Pancreas (tissue), 10 donors: ENCODE measurements around the gene KCNMA1. TPM values are rescaled to one million over a fixed set of nuclear protein-coding genes. Genes with fewer than 3 reads are reported as not detected.

Experiments
- ATAC-seq, 4 donors: fragments of 200-7000 bp; cut with Tn5 transposase; one replicate each; pipeline versions ENCODE4 v1.8.0 to v1.9.1; 2020; ENCODE audit warnings: mild to moderate bottlenecking in 4 of 4, moderate library complexity in 4 of 4
- DNase-seq, 6 donors: peaks; one replicate each; pipeline ENCODE4 v3.0.0-alpha.2; 2020
- FAIRE-seq: peaks from 2 replicates; lab custom pipeline; 2012; peaks lifted over from hg19 to GRCh38; lab: Jason Lieb, UNC
- H3K27ac ChIP-seq, 4 donors: fragments of 200-600 bp; sonication (generic); 1 replicate in 3 of 4; 2 replicates in 1 of 4; pipeline versions ENCODE4 v1.5.0 to v1.8.0; 2020
- H3K27me3 ChIP-seq, 4 donors: fragments of 200-600 bp; one replicate each; pipeline ENCODE4 v1.8.0; 2021
- H3K36me3 ChIP-seq, 3 donors: fragments of 200-600 bp; sonication (generic) in 1 of 3; one replicate each; pipeline versions ENCODE4 v1.5.0 to v1.8.0; 2020 to 2021
- H3K4me1 ChIP-seq, 3 donors: fragments of 200-600 bp; one replicate each; pipeline ENCODE4 v1.8.0; 2021
- H3K4me3 ChIP-seq, 4 donors: fragments of 200-600 bp; sonication (generic) in 2 of 4; one replicate each; pipeline versions ENCODE4 v1.5.0 to v1.8.0; 2020 to 2021
- H3K9me3 ChIP-seq, 4 donors: fragments of 200-600 bp; one replicate each; pipeline ENCODE4 v1.8.0; 2021
- CTCF ChIP-seq, 4 donors: fragments of 200-600 bp; sonication (generic) in 3 of 4; IDR thresholded peaks; one replicate each; pipeline versions ENCODE4 v1.5.0 to v1.8.0; 2021; ENCODE audit warnings: antibody characterized with exemption in 4 of 4
- WGBS, 2 donors: extraction: QIAGEN DNeasy Blood & Tissue Kit; methylation state at CpG; one replicate each; pipeline ENCODE4 v1.1.7; 2013; 5-methylcytosine and 5-hydroxymethylcytosine counted together
- intact Hi-C, 3 donors: fragments of 100-400 bp; cut with DNase I; formaldehyde crosslinking; loops; one replicate each; pipeline versions ENCODE4 v1.11.1 to v1.14.2; 2022
- polyA plus RNA-seq, 2 donors: library from polyadenylated mRNA; stranded (reverse); fragments of 200-250 nt; gene quantifications; one replicate each; pipeline ENCODE4 v1.2.3, GENCODE V29; 2013
- total RNA-seq, 6 donors: library from RNA; stranded (reverse); fragmentation: NEBNext Ultra II Directional in 4 of 6; extraction: Animal tissue kit (Norgen Biotek cat#: 25700) in 4 of 6; gene quantifications; one replicate each; pipeline versions ENCODE4 v1.2.1 to v1.2.4, GENCODE V29; 2021 to 2023
- donor health status: healthy with polysubstance abuse.
- donor health status: DM: no; HTN: no; CAD: no; lungs with moderate emphysema.
- donor health status: DM: no; HTN: no; CAD: no.
- donor health status: control.
- donor health status: control.
- donor health status: Bipolar disorder and iron deficiency.
- donor health status: DM: yes; HTN: yes; CAD: no.
- donor health status: DM: no; HTN: no; CAD: no.
- donor health status: DM: no; HTN: no; CAD: no.
- donor health status: DM: yes; HTN: yes; CAD: no.

The KCNMA1 gene
- total and polyA plus RNA-seq, 8 donors, result 3.5 to 19.4 (median 9.3) TPM

GRCh38 chr10:77670817-77671443 is 33.3 kb upstream of the KCNMA1 start:
- Histone ChIP-seq H3K4me1 (no peaks in the 10 kb centered on the region), H3K9me3 (no peaks in the 10 kb centered on the region), H3K27me3 (no peaks in the 10 kb centered on the region), H3K4me3 (no peak overlapping the region), H3K36me3 (no peaks in the 10 kb centered on the region), H3K27ac (no peak overlapping the region)
- DNase-seq (no peak), ATAC-seq (no peak), FAIRE-seq (no peak)
- 70 to 71% methylated on average over 5 of the region's 5 CpGs for WGBS, 2 donors
- intact Hi-C loops, result no loop called here
- TF ChIP-seq CTCF (IDR thresholded peaks at IDR 0.05), result no peak

GRCh38 chr10:77669892-77670291 is 32.3 kb upstream of the KCNMA1 start:
- Histone ChIP-seq H3K4me3 (no peak overlapping the region), H3K27ac (no peak overlapping the region), H3K4me1 (no peaks in the 10 kb centered on the region), H3K27me3 (no peaks in the 10 kb centered on the region), H3K36me3 (no peaks in the 10 kb centered on the region), H3K9me3 (no peaks in the 10 kb centered on the region)
- intact Hi-C loops, result no loop called here
- TF ChIP-seq CTCF (IDR thresholded peaks at IDR 0.05), result no peak
- DNase-seq (no peak), FAIRE-seq (no peak), ATAC-seq (no peak)

DNA sequence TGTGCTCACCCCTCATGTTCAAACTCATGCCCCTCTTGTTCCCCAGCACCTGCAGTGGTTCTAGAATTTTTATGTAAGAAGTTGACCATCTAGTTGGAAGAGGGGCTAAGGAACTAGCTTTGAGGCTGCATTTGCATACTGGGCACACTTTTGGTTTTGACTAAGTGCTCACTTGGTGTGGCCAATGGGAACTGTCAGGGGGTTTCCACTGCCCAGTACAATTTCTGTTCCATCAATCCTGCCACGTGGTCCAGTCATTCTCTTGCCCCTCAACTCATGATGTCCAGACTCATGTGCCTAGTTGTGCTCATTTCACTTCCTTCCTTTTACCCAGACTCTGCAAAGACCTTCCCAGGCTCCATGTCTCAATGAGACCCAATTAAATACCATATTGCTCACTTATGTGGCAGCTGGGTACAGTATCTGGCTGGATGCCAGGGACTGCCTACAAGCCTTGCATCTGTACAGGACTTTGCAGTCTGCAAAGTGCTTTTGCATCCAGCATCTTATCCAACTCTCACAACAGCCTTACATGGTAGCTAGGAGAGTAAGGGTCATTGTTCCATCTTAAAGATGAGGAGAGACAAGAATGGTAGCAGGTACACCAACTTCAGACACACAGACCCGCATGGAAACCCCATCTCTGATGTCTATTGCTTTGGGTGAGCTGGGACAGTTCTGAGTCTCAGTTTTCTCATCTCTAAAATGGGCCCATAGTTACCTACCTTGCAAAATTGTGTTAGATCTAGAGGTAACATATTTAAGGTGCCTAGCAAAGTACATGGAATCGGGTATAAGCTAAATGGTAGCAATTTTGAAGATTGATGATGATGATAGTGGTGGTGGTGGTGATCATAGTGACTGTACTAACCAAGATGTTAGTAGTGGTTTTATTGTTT is 30.1 kb upstream of the KCNMA1 start:
- Histone ChIP-seq H3K4me3 (no peak overlapping the region), H3K27me3 (no peaks in the 10 kb centered on the region), H3K9me3 (no peaks in the 10 kb centered on the region), H3K4me1 (no peaks in the 10 kb centered on the region), H3K27ac (no peak overlapping the region), H3K36me3 (no peaks in the 10 kb centered on the region)
- intact Hi-C loops, result no loop called here
- no peak for TF ChIP-seq CTCF (IDR thresholded peaks at IDR 0.05)
- 77% methylated on average over 3 of the region's 3 CpGs for WGBS, 2 donors
- no peak for DNase-seq
- FAIRE-seq, result no peak
- no peak for ATAC-seq

DNA sequence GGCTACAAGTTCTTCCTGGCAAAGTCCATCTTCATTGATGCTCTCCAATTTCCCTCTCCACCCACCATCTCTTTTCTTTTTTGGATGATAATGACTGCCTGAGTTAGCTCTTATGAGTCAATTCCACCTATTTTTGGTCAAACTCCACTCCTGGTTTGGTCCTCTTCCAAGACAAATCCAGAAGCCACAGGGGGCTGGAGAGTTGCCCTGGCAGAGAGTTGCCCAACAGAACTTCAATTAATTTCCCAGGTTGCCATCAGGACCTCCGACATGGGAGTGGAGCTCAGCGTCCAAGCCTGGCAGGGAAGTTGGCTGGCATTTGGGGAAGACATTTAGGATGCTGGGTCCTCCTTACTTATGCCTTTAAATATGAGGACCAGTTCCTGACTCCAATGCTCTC is 29.2 kb upstream of the KCNMA1 start:
- 65 to 79% methylated on average over 2 of the region's 2 CpGs for WGBS, 2 donors
- no peak overlapping the region for H3K4me3 ChIP-seq
- ATAC-seq (no peak), FAIRE-seq (no peak), DNase-seq (no peak)
- intact Hi-C loops, result no loop called here
- H3K4me1 ChIP-seq, result no peaks in the 10 kb centered on the region
- H3K9me3 ChIP-seq, result no peaks in the 10 kb centered on the region
- no peak overlapping the region for H3K27ac ChIP-seq
- H3K27me3 ChIP-seq, result no peaks in the 10 kb centered on the region
- H3K36me3 ChIP-seq, result no peaks in the 10 kb centered on the region
- no peak for TF ChIP-seq CTCF (IDR thresholded peaks at IDR 0.05)

DNA sequence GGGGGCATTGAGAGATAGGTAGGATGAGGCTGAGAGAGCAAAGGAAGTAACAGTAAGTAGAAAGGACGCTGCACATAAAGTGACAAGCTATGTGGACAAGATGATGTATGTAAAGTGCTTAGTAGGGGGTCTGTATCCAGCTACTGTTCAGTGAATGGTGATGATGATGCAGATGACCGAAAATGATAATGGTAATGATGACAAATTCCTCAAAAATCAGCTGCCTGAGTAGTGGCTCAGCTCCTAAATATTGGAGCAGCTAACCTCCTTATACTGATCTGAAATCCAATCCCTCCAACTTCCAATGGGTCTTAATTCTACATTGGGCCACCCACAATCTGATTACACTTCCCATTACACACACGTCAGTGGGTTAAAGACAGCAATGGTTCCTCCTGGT is 27.1 kb upstream of the KCNMA1 start:
- DNase-seq (no peak), FAIRE-seq (no peak), ATAC-seq (no peak)
- Histone ChIP-seq H3K36me3 (no peaks in the 10 kb centered on the region), H3K27me3 (no peaks in the 10 kb centered on the region), H3K4me3 (no peak overlapping the region), H3K4me1 (no peaks in the 10 kb centered on the region), H3K9me3 (no peaks in the 10 kb centered on the region), H3K27ac (no peak overlapping the region)
- intact Hi-C loops, result no loop called here
- WGBS, 2 donors, result 54 to 70% methylated on average over 3 of the region's 3 CpGs
- TF ChIP-seq CTCF (IDR thresholded peaks at IDR 0.05), result no peak
